Measurements from ENCODE around the gene FOSL1. TPM values are rescaled to one million over a fixed set of nuclear protein-coding genes. Genes with fewer than 3 reads are reported as not detected.

FOSL1 gene
- total and polyA plus RNA-seq, 2 of the 13 experiments (the other 11 are each of a cell fraction or from before 2014, with no cell fraction given), result 4.0 to 4.1 TPM

GRCh38 chr11:65860278-65861164, 39.7 kb downstream of the FOSL1 start, which contains the start of gene MUS81 (continued):
- TF ChIP-seq ASH2L (IDR thresholded peaks at IDR 0.05; ENCODE audit: insufficient read length, low read depth, low read length) (peak; percentile 81), ZNF674 (CRISPR knock-in tag; IDR thresholded peaks at IDR 0.05; ENCODE audit: low read depth) (peak; percentile 34; the same call in 1 of the 2 replicates), ZNF672 (CRISPR knock-in tag; IDR thresholded peaks at IDR 0.05) (no peak), ATF7-NPFF (CRISPR knock-in tag; IDR thresholded peaks at IDR 0.05; ENCODE audit: low read depth) (peak; percentile 62; the same call in 1 of the 2 replicates), CBFB (CRISPR knock-in tag; IDR thresholded peaks at IDR 0.05) (no peak), ZSCAN22 (CRISPR knock-in tag; IDR thresholded peaks at IDR 0.05) (no peak), NFRKB (IDR thresholded peaks at IDR 0.05) (no peak), ZNF747 (CRISPR knock-in tag; IDR thresholded peaks at IDR 0.05; ENCODE audit: borderline replicate concordance) (peak; percentile 29), ZC3H13 (CRISPR knock-in tag; IDR thresholded peaks at IDR 0.05) (peak; percentile 76; the same call in 1 of the 2 replicates), ZGPAT (CRISPR knock-in tag; IDR thresholded peaks at IDR 0.05) (peak; percentile 82), ZNF317 (CRISPR knock-in tag; IDR thresholded peaks at IDR 0.05) (peak; percentile 75), ZFP82 (CRISPR knock-in tag; IDR thresholded peaks at IDR 0.05; ENCODE audit: borderline replicate concordance) (peak; percentile 92; the same call in 1 of the 2 replicates), ZNF713 (CRISPR knock-in tag; IDR thresholded peaks at IDR 0.05) (no peak), MXD4 (CRISPR knock-in tag; IDR thresholded peaks at IDR 0.05) (no peak), SALL2 (CRISPR knock-in tag; IDR thresholded peaks at IDR 0.05) (peak; percentile 70), PAXIP1 (CRISPR knock-in tag; conservative IDR thresholded peaks at IDR 0.05) (peak; percentile 35; the same call in 1 of the 2 replicates), ZNF883 (CRISPR knock-in tag; IDR thresholded peaks at IDR 0.05; ENCODE audit: not compliant biosample characterization) (no peak), KAT2B (IDR thresholded peaks at IDR 0.05; ENCODE audit: borderline replicate concordance, low read depth, low read length) (no peak), MIXL1 (CRISPR knock-in tag; IDR thresholded peaks at IDR 0.05) (peak; percentile 46; the same call in 1 of the 2 replicates), KMT2B (CRISPR knock-in tag; IDR thresholded peaks at IDR 0.05) (peak; percentile 57; the same call in 1 of the 2 replicates), SALL1 (CRISPR knock-in tag; IDR thresholded peaks at IDR 0.05) (peak; percentile 65), RFX3 (CRISPR knock-in tag; IDR thresholded peaks at IDR 0.05) (no peak)
- TF ChIP-seq, protein P1, sequence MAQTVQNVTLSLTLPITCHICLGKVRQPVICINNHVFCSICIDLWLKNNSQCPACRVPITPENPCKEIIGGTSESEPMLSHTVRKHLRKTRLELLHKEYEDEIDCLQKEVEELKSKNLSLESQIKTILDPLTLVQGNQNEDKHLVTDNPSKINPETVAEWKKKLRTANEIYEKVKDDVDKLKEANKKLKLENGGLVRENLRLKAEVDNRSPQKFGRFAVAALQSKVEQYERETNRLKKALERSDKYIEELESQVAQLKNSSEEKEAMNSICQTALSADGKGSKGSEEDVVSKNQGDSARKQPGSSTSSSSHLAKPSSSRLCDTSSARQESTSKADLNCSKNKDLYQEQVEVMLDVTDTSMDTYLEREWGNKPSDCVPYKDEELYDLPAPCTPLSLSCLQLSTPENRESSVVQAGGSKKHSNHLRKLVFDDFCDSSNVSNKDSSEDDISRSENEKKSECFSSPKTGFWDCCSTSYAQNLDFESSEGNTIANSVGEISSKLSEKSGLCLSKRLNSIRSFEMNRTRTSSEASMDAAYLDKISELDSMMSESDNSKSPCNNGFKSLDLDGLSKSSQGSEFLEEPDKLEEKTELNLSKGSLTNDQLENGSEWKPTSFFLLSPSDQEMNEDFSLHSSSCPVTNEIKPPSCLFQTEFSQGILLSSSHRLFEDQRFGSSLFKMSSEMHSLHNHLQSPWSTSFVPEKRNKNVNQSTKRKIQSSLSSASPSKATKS (CRISPR knock-in tag; IDR thresholded peaks at IDR 0.05), result no peak
